ENCODE data around the gene KANK2. TPM values are rescaled to one million over a fixed set of nuclear protein-coding genes. Genes with fewer than 3 reads are reported as not detected.

Gene KANK2
- total RNA-seq = 100 to 1,000 TPM; 238 to 255 TPM
- long read RNA-seq, full-length matches to known transcripts = 16 of 213 reads
- long read RNA-seq, partial matches to known transcripts = 71 of 213 reads
- long read RNA-seq, other reads (novel, unspliced or antisense) = 126 of 213 reads

DNA sequence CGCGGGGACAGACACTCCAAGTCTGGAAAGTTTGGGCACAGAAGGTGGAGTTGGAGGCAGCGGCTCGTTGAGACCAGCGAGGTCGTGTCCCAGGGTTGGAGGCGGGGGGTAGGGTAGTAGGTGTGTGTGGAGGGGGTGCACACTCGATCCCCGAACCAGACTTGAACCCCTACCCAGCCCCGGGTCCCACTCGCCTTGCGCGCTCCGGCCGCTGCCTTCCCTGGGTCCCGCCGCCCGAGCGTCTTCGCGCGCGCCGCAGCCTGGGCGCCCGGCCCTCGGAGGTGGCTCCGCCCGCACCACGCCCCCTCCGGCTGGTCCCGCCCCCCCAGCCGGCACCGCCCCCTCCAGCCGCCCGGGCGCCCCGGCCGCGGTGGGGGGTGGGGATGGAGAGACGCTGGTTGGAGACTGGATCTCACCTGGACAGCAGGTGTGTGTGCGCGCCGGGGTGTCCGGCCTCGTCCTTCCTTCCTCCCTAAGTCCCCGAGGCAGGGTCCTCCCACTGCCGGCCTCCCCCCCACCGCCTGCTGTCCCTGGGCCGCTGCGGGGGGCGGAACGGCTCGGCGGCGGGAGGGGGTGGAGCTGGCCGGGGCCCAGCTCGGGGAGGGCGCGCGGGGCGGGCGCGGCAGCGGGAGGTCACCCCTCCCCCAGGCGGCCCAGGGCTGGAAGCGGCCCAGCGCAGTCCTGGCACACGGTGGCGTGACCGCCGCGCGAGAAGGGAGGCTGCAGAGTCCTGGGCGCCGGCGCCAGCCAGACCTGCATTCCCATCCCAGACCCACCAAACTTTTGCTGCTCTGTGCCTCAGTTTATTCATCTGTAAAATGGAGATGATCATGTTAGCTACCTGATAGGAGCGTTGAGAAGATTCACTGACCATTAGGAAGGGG is at the start of gene KANK2:
Gene KANK2, minus strand, starts transcription at position 255 of the 884 bp plus-strand sequence. CDS start 3,034 bp downstream, outside the sequence.
- DNase-seq = peak; percentile 87
- intact Hi-C loops (cut with DNase I) = loop anchor here in 1 of 2 donors (2.0 kb wide), 1 partner anchor 55 kb away; no protein-coding TSS in a partner anchor
- peak; percentile 91 to 92 for ATAC-seq

DNA sequence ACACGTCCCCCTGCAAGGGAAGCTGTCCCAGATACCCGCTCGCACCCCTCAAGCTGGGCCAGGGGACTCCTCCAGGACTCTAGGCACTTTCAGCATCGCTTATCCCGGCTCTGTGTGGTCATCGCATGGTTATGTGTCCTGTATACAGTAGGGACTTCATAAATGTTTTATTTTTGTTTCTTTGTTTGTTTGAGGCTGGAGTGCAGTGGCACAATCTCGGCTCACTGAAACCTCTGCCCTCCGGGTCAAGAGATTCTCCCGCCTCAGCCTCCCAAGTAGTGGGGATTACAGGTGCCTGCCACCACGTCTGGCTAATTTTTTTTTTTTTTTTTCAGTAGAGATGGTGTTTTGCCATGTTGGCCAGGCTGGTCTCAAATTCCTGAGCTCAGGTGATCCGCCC is 49.6 kb upstream of the KANK2 start:
- DNase-seq = no peak
- no peak for ATAC-seq

DNA sequence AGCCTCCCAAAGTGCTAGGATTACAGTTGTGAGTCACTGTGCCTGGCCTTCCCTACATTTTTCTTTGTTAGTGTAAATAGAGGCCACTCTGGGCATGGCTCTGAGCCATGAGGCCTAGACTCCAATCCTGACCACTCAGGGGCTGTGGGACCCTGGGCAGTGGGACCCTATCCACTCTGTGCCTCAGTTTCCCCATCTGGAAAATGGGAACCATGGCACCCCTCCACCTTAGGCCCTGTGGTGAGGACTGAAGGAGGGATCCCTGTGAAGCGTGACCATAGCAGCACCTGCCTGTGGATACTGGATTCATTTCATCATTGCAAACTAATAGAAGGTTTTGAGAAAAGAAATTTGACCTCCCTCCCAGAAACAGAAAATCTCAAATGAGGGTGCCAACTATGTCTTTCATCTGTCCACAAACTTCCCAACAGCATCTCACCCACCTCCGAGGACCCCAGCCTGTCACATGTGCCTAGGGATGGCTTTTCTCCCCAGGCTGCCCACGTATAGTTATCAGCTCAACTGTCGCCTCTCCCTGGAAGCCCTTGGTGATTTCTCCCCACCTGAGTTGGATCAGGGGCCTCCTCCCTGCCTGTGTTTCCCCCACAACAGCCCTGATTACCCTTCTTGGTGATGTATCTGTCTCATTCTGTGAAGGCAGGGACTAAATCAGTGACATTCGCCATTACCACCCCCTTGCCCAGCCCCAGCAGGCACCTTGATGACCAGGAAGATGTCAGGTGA is 47.7 kb upstream of the KANK2 start:
- ATAC-seq (no peak), DNase-seq (no peak)
- intact Hi-C loops (cut with DNase I) = no loop called here

More for the DNA sequence above, 49.6 kb upstream of the KANK2 start:
- intact Hi-C loops (cut with DNase I) = no loop called here

DNA sequence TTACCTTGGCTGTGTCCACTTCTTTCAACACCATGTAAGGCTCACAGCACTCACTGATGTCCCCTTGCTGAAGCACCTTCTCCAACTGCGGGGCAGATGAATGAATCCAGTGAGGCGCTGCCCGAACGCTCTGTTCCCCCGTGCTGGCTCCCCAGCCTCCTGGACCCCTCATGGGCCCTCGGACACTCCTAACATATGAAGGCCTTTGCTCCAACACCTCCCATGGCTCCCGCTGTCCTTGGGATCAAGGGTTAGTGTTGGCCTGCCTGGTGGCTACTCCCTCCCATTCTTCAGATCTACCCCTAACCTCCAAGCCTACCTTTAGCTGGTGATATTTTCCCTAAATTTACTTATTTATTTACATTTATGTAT is 46.4 kb upstream of the KANK2 start:
- intact Hi-C loops (cut with DNase I) = no loop called here

DNA sequence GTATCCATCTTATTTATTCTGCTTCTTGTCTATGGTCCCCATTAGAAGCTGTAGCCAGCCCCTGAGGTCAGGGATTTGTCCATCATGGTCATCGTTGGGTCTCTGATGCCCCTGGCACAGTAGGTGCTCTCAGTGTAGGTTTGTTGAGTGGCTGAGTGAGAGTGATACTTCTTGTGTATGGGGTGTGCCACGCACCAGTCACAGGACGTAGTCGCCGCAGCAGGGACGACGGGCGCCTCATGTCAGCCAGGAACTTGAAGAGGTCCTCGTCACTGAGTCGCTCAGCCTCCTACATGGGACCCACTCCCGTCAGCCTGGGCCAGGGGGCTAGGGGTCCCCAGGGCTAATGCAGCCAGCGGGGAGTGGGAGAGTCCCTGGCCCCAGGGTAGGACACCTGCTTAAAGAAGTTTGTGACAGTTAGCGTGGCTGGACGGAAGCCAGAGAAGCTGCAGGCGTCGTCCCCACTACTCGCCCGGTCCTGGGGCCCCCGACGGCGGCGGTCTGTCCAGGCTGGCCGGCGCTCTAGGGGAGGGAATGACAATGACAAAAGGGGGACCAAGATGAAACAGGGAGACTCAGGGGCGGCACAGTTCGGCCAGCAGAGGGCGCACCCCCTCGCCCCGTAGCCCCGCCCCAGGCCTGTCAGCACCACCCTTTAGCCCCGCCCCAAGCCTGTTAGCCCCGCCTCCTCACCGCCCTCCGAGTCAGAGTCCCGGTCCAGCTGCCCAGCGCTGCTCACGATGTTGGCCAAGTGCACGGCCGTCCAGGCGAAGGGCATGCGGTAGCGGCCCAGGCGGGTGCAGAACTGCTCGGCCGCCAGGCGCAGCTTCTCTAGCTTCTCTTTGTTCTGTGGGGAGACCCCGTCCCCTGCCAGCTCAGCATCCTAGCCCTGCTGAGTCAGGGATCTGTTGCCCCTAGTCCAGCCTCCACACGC is 45.8 kb upstream of the KANK2 start:
- intact Hi-C loops (cut with DNase I) = no loop called here
- DNase-seq = peak; percentile 95

More for the DNA sequence above, 46.4 kb upstream of the KANK2 start:
- ATAC-seq = no peak
- no peak for DNase-seq

DNA sequence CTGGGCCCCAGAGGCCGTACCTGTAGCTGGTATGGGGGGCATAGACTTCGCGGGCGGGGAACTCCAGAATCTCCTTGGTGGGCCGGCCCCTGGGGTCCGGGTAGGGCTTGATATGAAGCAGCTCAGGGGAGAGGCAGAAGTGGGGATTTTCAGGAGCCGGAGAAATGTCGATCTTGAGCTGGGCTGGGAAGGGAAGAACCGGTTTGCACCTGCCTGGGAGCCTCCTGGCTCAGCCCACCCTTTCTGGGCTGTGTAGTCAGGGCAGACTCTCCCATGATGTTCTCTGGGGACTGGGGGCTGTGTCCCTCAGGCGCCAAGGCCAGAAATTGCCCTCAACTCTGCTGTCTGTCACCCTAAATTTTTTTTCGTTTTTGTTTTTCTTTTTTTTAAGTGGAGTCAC is 44.7 kb upstream of the KANK2 start:
- DNase-seq (no peak), ATAC-seq (no peak)
- intact Hi-C loops (cut with DNase I) = no loop called here

More for the DNA sequence above, 45.8 kb upstream of the KANK2 start:
- ATAC-seq = peak; percentile 85 to 92

DNA sequence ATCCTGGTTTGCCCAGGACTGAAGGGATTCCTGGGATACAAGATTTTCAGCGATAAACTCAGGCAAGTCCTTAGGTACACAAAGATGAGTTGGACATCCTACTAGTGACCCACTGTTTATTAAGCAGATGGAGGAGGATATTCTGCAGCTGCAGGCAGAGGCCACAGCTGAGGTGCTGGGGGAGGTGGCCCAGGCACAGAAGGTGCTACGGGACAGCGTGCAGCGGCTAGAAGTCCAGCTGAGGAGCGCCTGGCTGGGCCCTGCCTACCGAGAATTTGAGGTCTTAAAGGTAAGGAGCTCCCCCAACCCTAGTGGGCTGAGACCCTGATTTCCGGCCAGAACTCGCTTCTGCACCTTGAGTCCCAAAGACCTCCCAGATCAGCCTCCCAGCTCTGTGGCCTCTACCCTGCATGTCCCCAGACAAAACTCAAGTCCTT is 42.7 kb upstream of the KANK2 start:
- no peak for DNase-seq
- intact Hi-C loops (cut with DNase I) = no loop called here
- ATAC-seq = no peak

DNA sequence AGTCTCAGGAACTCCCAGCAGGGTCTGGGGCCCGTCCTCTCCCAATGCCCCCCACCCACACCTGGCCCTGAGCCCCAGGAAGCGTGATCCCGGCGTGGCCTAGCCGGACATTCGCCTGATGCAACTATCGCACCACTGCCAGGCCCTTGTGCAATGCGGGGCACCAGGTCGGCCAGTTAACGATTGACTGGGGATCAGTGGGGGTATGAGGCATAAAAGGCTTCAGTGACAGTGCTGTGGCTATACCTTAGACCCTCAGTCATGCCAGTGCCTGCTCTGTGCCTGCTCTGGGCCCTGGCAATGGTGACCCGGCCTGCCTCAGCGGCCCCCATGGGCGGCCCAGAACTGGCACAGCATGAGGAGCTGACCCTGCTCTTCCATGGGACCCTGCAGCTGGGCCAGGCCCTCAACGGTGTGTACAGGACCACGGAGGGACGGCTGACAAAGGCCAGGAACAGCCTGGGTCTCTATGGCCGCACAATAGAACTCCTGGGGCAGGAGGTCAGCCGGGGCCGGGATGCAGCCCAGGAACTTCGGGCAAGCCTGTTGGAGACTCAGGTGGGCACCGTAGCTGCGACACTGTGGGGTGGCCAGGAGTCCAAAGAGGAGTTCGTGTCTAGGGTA is 42.1 kb upstream of the KANK2 start, which contains the start of gene ANGPTL8:
Gene ANGPTL8, plus strand, starts transcription at position 243 of the 624 bp plus-strand sequence. Its CDS starts 19 bp downstream, at position 262.
- DNase-seq (no peak), ATAC-seq (peak in 1 of 2 donors; percentile 12)
- intact Hi-C loops (cut with DNase I) = no loop called here

DNA sequence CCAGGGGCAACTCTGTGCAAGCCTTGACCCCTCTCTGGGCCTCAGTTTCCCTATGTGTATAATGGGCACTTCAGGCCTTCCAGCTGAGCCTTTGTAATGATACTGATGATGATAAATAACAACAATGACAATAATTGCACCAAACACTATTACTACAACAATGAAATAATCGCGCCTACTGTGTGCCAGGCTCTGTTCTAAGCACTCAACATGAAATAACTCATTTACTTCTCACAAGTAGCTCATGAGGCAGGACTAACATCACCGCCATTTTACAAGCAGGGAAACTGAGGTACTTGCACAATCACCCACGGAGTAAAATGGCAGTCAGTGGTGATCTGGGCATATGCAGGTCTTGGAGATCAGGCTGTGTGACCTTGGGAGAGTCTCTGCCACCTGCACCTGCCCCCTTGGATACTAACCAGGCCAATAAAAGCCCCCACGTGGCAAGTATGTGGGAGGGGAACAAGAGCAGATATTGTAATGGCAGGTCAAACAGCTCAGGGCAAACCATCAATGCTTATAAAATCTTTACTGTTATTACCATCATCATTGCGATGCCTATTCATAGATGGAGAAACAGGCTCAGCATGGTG is 41.5 kb upstream of the KANK2 start:
- intact Hi-C loops (cut with DNase I) = no loop called here
- DNase-seq = no peak

DNA sequence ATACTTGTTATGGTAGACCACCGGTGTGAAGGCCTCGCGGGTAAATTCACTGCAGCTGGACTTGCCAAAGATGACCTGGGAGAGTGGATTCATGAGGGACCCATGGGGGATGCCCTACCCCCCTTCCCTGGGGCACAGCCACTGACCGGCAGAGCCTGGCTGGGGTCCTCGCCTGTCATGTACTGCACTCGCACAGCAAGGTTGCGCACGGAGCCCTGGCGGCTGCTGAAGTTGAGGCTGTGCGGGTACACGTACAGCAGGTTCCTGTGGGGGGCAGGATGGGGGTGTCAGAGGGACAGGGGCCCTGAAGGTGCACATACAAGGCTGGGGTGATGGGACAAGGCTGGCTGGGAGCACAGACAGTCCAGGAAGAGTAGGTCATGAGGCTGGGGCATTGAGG is 40.7 kb upstream of the KANK2 start:
- intact Hi-C loops (cut with DNase I) = no loop called here
- no peak for DNase-seq

More for the DNA sequence above, 41.5 kb upstream of the KANK2 start:
- no peak for ATAC-seq

DNA sequence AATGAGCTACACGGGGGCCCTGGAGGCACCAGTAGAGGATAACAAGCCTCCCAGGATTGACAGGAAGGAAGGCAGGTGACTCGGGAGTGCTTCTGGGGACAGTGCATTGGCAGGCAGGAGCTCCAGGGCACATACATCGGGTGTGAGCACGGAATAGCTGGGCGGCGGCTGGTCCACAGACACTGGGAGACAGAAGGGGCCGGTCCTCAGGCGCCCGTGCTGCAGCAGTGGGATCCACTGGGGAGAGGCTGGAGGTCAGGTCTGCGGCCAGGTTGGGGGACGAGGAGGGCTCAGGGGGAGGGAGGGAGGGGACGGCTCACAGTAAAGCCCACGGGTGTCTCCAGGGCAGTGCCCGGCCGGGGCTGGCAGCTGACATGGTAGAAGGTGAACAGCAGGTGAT is 40.0 kb upstream of the KANK2 start:
- no peak for DNase-seq
- no peak for ATAC-seq
- intact Hi-C loops (cut with DNase I) = no loop called here

More for the DNA sequence above, 40.7 kb upstream of the KANK2 start:
- ATAC-seq = no peak

DNA sequence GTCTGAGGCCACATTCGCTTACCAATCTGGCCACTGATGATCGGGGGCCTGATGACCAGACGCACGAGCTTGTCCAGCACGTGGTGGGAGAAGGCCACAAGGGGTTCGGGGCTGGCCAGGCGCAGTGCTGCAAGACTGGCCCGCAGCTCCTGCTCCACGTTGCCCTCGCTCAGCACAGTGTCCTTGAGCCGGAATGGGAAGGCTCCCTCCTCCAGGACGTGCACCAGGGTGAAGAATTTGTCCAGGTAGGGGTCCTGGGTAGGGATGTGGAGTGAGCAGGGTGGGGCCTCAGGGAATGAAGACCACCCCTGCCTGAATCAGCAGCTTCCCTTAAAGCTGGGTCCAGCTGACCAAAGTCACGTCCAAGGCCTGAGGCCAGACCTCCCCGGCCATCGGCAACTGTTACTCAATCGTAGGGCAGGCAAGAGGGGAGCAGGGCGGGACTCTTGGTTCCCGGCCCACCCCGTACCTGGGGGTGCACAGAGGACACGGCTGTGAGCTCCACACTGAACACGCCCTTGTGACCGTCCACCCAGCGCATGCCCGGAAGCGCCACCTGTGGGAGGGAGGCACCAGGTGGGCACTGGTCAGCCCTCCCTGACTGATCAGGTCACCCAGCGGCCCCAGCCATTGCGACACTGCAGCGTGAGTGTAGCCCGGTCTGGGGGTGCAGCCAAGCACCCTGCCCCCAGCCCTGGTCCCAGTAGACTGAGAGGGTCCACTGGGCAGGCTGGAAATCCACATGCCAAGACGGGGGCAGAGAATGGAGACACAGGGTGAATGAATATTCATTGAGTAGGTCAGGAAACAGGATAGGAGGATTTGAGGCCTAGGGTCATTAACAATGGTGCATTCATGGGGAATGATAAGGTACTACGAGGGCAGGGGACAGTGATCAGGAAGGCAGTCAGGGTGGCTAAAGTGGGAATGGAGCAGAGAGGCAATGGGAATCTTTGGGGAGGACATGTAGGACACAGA is 39.3 kb upstream of the KANK2 start:
- DNase-seq = no peak
- ATAC-seq = peak in 1 of 2 donors; percentile 40
- intact Hi-C loops (cut with DNase I) = no loop called here

DNA sequence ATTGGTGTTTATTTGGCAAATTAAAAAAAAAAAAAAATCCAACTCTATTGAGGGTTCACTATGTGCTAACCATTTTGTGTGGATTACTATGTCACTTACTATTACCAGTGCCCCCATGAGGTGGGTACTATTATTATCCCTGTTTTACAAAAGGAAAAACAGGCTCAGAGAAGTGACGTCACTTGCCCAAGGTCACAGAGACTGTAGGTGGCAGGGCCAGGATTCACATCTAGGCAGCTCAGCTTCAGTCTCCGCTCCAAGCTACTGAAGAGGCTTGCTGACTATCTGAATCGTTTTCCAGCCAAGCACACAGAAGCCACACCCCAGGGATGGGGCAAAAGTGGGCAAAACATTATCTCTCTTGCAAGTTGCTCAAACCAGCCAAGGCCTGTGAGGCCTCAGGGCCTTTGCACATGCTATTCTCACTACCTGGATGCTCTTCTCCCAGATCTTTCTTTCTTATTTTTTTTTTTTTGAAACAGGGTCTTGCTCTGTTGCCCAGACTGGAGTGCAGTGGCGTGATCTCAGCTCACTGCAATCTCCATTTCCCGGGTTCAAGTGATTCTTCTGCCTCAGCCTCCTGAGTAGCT is 37.2 kb upstream of the KANK2 start:
- ATAC-seq (no peak), DNase-seq (no peak)
- intact Hi-C loops (cut with DNase I) = no loop called here

DNA sequence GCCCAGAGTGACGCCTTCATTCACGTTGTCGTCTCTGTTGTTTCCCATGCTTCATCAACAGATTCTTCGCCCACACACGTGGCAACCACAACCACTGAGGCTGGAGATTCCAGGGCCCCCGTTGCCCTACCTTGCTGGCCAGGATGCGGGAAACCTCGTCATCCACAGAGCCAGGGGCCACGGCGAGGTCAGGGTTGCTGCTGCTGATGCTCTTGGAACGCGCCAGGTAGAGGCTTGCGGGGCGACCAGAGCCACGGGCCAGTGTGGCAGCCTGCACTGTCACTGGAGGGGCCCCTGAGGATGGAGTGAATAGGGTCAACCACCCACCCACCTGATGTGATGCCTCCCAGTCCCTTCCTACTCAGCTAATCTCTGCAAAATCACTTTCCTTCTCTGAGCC is 35.7 kb upstream of the KANK2 start:
- intact Hi-C loops (cut with DNase I) = no loop called here
- no peak for ATAC-seq
- no peak for DNase-seq

DNA sequence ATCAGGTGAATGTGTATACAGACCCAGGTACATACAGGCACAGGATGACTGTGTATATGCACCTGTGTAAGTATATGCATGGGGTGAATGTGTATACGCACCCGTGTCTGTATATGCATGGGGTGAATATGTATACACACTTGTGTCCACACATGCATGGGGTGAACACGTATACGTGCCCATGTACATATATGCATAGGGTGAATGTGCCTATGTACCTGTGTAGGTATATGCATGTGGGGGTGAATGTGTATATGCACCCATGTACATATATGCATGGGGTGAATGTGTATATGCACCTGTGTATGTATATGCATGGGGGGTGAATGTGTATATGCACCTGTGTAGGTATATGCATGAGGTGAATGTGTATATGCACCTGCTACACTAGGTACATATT is 35.2 kb upstream of the KANK2 start:
- ATAC-seq (no peak), DNase-seq (no peak)
- intact Hi-C loops (cut with DNase I) = no loop called here

DNA sequence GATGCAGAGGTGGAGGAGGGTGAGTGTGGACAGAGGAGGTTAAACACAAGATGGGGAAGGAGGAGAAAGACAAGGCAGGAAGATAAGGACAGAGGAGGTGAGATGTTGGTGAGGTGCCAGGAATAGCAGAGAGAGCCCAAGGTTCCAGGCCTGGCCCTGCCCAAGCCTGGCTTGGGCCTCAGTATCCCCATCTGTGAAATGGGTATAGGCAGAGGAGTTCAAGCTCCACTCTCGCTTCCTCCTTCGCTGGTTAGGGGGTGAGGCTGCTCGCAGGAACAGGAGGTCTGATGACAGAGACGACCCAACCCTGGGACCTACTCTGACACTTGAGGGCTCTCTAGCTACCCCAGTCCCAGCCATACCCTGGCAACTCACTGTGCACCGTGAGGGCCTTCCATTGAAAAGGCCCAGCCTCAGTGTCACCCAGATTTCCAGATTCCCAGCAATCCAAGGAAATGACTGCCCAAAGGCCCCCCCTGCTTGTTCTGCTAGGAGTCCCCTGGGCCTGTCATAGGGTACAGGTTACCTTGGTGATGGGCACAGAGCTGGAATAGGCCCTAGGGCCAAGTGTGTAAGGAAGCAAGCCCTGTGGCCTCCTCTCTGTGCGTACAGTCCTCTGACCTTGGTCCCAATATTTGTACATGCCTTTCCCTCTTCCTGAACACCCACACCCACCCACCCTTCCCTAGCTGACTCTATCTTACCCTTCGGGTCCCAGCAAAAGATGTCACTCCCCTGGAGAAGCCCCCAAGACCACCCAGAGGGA is 33.5 kb upstream of the KANK2 start:
- no peak for DNase-seq
- intact Hi-C loops (cut with DNase I) = no loop called here
- ATAC-seq = peak in 1 of 2 donors; percentile 86

Data from left cardiac atrium (tissue), 4 donors.